Parietal lobe (tissue), 1 donor: ENCODE results near the gene CA7. TPM values are rescaled to one million over a fixed set of nuclear protein-coding genes. Genes with fewer than 3 reads are reported as not detected.

Experiments
- total RNA-seq: library from RNA; depleted of rRNA; stranded (reverse); fragments of >200 nt; gene quantifications from one replicate; pipeline ENCODE4 v1.2.3, GENCODE V29; 2014

Gene CA7
- total RNA-seq = not detected

DNA sequence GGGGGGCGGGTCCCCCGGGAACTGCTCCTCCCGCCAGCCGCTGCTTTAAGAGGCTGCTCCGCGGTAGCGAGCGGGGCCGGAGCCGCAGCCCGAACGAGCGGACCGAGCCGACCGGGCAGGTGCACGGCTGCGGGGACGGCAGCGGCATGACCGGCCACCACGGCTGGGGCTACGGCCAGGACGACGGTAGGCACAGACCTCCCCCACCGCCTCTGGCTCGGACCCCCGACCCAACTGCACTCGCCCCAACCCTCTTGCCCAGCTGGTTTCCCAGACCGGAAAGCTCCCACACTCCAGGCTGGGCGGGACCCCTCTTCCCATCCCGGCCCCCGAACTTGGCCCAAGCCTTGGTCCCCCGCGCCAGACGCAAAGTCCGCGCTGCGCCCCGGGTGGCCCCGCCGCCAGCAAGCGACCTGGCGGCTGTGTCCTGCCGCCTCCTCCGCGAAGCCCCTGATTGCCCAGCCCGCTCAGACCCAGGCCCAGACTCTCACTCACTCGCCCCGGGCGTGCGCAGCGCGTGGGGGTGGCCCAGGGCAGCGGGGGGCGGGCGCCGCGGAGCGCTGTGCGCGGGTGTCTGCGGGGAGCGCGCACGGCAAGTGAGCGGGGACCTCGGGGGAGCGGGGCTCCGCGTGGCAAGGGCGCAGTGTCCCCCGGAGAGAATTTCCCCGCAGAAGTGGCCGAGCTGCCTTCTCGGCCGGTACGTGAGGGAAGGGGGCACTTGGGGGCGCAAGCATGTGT, at the start of gene CA7:
TSS of gene CA7 (plus strand) at position 73 of the 738 bp plus-strand sequence. CDS start at position 147, 74 bp downstream.

DNA sequence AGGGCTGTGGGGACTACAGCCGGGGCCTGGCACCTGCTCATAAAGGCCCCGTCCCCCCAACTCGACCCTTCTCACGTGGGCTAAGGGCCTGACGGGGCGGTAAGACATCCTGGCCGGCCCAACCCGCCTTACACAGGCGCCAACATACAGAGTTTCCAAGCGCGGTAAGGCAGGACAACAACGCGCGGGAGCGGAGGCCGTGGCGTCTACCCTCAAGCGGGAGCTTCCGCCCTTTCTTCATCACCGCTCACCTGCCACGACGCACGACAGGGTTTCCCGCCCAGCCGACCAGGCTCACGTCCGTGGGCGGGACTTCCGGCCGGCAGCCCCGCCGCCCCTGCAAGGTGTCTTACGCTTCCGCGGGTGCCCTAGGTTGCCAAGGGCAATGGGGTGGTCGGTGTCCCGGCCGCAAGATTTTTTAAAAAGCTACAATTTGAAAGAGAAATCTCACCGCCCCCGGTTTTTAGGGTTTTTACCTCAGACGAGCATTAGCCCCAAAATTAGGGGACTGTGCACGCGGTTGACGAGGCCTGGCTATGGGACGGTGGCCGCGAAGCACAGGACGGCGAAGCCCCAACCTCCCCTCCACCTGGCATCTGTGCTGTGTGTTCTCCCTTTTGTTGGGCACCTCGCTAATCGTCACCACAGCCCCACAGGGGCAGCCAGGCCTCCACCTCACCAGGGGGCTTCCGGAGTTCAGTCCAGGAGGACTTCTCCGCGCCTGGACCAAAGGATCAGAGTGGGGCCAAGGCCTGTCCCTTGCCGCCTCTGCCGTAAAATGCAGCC, 42.7 kb upstream of the CA7 start, which contains the start of gene TERB1:
TSS of gene TERB1 (minus strand) at position 265 of the 786 bp plus-strand sequence. CDS start 4,786 bp downstream, outside the sequence.

DNA sequence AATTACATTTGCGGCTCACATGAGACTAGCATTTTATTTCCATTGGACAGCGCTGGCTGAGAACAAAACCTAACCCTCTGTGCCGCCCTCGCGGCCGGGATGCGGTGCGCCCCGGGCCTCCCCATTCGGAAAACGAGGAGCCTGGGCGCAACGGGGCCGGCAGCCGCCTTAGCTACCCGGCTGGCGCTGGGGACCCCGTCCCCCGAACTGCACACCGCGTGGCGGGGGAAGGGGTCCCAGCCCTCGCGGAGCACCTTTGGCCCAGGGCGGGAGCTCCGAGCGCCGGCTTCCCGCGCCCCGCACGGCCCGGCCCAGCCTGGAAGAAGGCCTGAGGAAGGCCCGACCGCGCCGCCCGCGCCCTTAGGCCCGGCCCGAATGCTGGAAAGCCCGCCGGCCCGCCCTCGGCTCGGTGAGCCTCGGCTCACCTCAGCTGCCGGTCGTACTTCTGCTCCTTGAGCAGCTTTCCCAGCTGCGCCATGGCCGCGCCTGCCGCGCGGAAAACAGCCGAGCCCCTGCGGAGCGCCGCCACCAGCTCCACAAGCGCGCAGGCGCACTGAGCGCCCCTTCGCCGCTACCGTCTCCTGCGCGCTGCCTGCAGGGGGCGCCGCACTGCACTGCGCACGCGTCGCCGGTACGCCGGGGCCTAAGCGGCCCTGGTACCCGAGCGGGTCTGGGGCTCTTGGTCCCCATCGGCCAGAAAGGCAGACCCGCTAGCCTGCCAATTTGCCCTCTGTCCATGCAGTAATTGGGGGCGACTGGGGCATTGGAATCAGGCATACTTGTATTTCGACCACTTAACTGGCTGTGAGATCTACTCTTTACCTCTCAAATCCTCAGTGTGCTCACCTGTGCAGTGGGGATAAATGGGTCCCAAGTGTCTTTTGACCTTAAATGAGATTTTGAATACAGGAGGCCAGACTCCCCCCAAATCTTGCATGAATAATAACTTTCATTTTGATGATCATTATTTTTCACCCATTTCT, 13.5 kb upstream of the CA7 start, which contains the start of gene NAE1:
TSS of gene NAE1 (minus strand) at position 555 of the 983 bp plus-strand sequence. CDS start at position 478, 77 bp downstream.

DNA sequence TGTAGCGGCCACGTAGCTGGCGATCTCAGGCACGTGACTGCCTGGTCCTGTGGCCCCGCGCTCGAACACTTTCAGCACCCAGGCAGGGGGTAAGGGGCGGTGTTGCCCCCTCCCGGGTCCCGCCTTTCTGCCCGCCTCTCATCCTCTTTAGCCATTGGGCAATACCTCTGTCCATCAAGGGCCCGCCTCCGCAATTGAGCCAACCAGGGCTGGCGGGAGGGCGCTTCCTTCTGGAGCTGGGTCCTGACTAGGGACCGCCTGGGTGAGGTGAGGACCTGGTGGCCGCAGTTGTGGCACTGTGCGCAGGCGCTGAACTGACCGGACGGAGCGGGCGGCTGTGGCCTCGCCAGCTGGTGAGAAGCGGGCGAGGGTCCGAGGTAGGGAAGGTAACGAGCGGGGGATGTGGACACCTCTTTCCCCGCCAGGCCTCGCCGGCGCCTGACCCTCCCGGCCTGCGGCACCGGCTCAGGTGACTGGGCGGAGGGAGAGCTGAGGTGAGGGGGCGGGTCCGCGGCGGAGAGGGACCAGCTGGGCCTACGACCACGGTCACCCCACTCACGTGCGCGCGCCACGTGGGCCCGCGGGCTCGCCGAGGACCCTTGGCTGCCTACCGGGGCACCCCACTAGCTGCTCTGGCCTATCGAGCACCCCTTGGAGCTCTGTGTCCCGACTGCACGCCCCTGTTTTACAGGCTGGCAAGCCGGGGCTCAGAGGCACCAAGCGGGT, 36.2 kb downstream of the CA7 start, which contains the start of gene PDP2:
TSS of gene PDP2 (plus strand) at position 228 of the 726 bp plus-strand sequence. CDS start 3,770 bp downstream, outside the sequence.

Other genes starting within 250 kb of the CA7 start
- gene CMTM3, start 239.7 kb upstream of the CA7 start, total RNA-seq = 8.1 TPM
- 60.7 TPM for gene CMTM4, start 147.7 kb upstream of the CA7 start, total RNA-seq
- gene DYNC1LI2, start 92.8 kb upstream of the CA7 start, total RNA-seq = 220 TPM
- gene TERB1, start 42.8 kb upstream of the CA7 start, total RNA-seq = not detected
- 121 TPM for gene NAE1, start 13.4 kb upstream of the CA7 start, total RNA-seq
- 12.5 TPM for gene PDP2, start 36.1 kb downstream of the CA7 start, total RNA-seq
- gene CDH16, start 74.5 kb downstream of the CA7 start, total RNA-seq = not detected
- 0.63 TPM for gene RRAD, start 81.1 kb downstream of the CA7 start, total RNA-seq
- gene CIAO2B, start 90.0 kb downstream of the CA7 start, total RNA-seq = 71.1 TPM
- 40.1 TPM for gene CES2, start 91.1 kb downstream of the CA7 start, total RNA-seq
- 2.5 TPM for gene CES3, start 116.9 kb downstream of the CA7 start, total RNA-seq
- gene CES4A, start 144.2 kb downstream of the CA7 start, total RNA-seq = 33.8 TPM
- 42.3 TPM for gene CBFB, start 184.7 kb downstream of the CA7 start, total RNA-seq